Choroid plexus epithelial cell (primary cell): Measurements from ENCODE around the gene APOA5.

ENCODE experiments used
- DNase-seq: peaks from one replicate; pipeline ENCODE4 v3.0.0-alpha.2; 2010; ENCODE audit warnings: low read depth
- H3K4me3 ChIP-seq: 2 replicates; pipeline ENCODE4 v1.5.1; 2011; ENCODE audit warnings: low read depth, mild to moderate bottlenecking, control low read depth, low read length, moderate library complexity
- CTCF ChIP-seq: conservative IDR thresholded peaks from 2 replicates; pipeline ENCODE4 v1.5.1; 2011; ENCODE audit warnings: low read depth, mild to moderate bottlenecking, control low read depth, inconsistent platforms, low read length, moderate library complexity

The APOA5 gene

GRCh38 chr11:116814502-116814901 lies 22.8 kb upstream of the APOA5 start:
- TF ChIP-seq CTCF = no peak
- H3K4me3 ChIP-seq = no peak overlapping the region
- DNase-seq = no peak

GRCh38 chr11:116813781-116814471 lies 22.2 kb upstream of the APOA5 start:
- no peak for DNase-seq
- no peak for TF ChIP-seq CTCF
- no peak overlapping the region for H3K4me3 ChIP-seq

- no peak overlapping the region for H3K4me3 ChIP-seq
- no peak for DNase-seq
- no peak for TF ChIP-seq CTCF
Measured at GRCh38 chr11:116813170-116813569, 21.5 kb upstream of the APOA5 start.

GRCh38 chr11:116812109-116812508 lies 20.4 kb upstream of the APOA5 start:
- no peak for DNase-seq
- H3K4me3 ChIP-seq = no peak overlapping the region
- TF ChIP-seq CTCF = no peak

GRCh38 chr11:116811194-116811593 lies 19.5 kb upstream of the APOA5 start:
- no peak for TF ChIP-seq CTCF
- no peak overlapping the region for H3K4me3 ChIP-seq
- no peak for DNase-seq

GRCh38 chr11:116808262-116809175 lies 16.8 kb upstream of the APOA5 start:
- no peak overlapping the region for H3K4me3 ChIP-seq
- no peak for TF ChIP-seq CTCF
- peak; percentile 62 for DNase-seq
